Ectodermal cell (in vitro differentiated cells): ENCODE data around the gene SHISA2.

Experiments
- H3K27ac ChIP-seq: 2 replicates; pipeline ENCODE4 v1.7.0; 2013; ENCODE audit warnings: mild to moderate bottlenecking, low read depth, low read length; ENCODE audit not compliant: insufficient read depth, poor library complexity, severe bottlenecking
- H3K27me3 ChIP-seq: 2 replicates; pipeline ENCODE4 v1.7.0; 2013; ENCODE audit warnings: mild to moderate bottlenecking, low read length; ENCODE audit not compliant: insufficient read depth, control insufficient read depth, poor library complexity, severe bottlenecking
- H3K36me3 ChIP-seq: one replicate; pipeline ENCODE4 v1.7.0; 2013; ENCODE audit warnings: low read length; ENCODE audit not compliant: control insufficient read depth, insufficient read depth
- H3K4me1 ChIP-seq: one replicate; pipeline ENCODE4 v1.7.0; 2013; ENCODE audit warnings: low read length; ENCODE audit not compliant: control insufficient read depth, insufficient read depth
- H3K4me3 ChIP-seq: 2 replicates; pipeline ENCODE4 v1.7.0; 2013; ENCODE audit warnings: low read depth, low read length, control low read depth; ENCODE audit not compliant: insufficient read depth
- H3K9me3 ChIP-seq: 2 replicates; pipeline ENCODE4 v1.7.0; 2013; ENCODE audit warnings: mild to moderate bottlenecking, low read length, moderate library complexity; ENCODE audit not compliant: control insufficient read depth
- WGBS, 2 experiments: methylation state at CpG; one replicate each; pipeline ENCODE4 v1.1.7; 2013; ENCODE audit warnings: missing lambda C conversion rate in 2 of 2; 5-methylcytosine and 5-hydroxymethylcytosine counted together

The SHISA2 gene

DNA sequence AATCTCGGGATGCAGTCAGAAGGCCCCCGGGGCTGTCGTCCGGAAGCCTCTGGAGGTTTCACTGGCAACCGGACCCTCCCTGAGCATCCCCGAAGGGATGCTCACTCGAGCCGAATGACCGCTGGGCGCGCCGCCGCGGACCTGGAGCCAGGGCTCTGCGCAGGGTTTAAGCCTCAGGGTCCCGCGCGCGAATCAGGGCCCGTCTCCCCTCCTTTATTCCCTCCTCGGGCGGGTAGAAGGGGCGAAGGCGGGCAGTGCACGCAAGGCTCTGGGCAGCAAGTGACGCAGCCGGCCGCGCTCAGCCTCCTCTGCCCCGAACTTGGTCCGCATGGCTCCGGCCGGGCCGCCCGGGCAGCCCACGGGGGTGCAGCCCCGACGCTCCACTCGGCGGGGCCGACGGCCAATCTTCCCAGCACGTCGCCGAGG, 572 bp downstream of the SHISA2 start:
- Histone ChIP-seq H3K4me3 (peak overlapping the region; percentile 61), H3K4me1 (no peaks in the 10 kb centered on the region), H3K27ac (no peak overlapping the region), H3K9me3 (no peaks in the 10 kb centered on the region), H3K36me3 (peaks cover 8% of the 10 kb centered on the region), H3K27me3 (peaks cover 70% of the 10 kb centered on the region)
- 1% methylated on average over 45 of the region's 45 CpGs for WGBS, 2 experiments

DNA sequence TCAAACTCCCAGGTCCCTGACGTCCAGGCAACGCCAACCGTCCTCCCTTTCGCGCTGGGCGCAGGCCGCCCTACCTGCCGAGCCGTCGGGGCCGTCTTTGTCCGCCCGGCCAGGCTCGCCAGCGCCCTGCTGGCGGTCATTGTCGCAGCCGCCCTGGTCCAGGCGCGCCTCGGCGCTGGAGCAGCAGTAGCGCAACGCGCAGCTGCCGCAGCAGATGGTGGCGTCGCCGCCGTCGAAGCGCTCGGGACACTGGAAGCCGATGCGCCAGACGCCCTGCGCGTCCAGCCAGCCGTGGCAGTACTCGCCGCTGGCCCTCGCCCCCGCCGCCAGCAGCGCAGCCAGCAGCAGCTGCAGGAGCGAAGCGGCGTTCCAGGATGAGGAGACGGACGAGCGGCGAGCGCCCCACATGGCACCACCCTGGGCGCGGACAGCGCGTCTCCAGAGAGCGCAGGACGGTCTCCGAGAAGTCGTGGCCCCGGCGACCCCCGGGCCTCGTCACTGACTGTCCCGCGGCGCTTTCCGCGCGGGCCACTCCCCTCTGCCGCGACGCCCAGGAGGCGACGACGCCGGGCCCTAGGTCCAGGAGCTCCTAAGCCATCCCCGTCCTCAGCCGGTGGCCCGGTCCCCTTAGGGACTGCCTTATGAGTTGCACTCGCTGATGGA, 1.1 kb downstream of the SHISA2 start:
- WGBS, 2 experiments: 1% methylated on average over 82 of the region's 82 CpGs
- Histone ChIP-seq H3K27me3 (peaks cover 66% of the 10 kb centered on the region), H3K27ac (no peak overlapping the region), H3K4me3 (peak overlapping the region; percentile 61), H3K4me1 (no peaks in the 10 kb centered on the region), H3K36me3 (peaks cover 9% of the 10 kb centered on the region), H3K9me3 (no peaks in the 10 kb centered on the region)

- H3K36me3 ChIP-seq: peaks cover 12% of the 10 kb centered on the region
- H3K9me3 ChIP-seq: no peaks in the 10 kb centered on the region
- H3K27ac ChIP-seq: no peak overlapping the region
- H3K4me3 ChIP-seq: peak overlapping the region; percentile 61
- H3K4me1 ChIP-seq: no peaks in the 10 kb centered on the region
- WGBS, 2 experiments: 86 to 95% methylated on average over 4 of the region's 4 CpGs
- H3K27me3 ChIP-seq: peaks cover 63% of the 10 kb centered on the region
These were observed 3.1 kb downstream of the SHISA2 start for GRCh38 chr13:26048741-26049140.

DNA sequence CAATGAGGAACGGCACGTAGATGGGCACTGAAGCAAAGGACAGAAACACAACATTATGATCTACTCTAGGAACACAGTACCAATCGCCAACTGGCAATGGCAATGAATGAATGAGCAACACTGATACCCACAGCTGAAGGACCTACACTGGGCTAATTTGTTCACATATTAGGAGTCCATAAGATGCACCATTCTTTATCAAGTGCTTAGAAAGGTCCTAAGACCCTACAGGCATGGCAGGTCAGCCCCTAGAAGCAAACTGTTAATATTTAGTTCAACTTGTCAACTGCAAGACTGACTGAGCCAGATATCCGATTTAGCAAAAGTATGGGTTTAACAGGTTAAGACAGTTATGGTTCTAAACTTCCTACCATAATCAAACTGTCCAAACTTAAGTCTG, 4.8 kb downstream of the SHISA2 start:
- peaks cover 12% of the 10 kb centered on the region for H3K36me3 ChIP-seq
- peaks cover 46% of the 10 kb centered on the region for H3K27me3 ChIP-seq
- no peak overlapping the region for H3K27ac ChIP-seq
- no peaks in the 10 kb centered on the region for H3K4me1 ChIP-seq
- 94 to 97% methylated on average over 4 of the region's 4 CpGs for WGBS, 2 experiments
- no peak overlapping the region for H3K4me3 ChIP-seq
- no peaks in the 10 kb centered on the region for H3K9me3 ChIP-seq

DNA sequence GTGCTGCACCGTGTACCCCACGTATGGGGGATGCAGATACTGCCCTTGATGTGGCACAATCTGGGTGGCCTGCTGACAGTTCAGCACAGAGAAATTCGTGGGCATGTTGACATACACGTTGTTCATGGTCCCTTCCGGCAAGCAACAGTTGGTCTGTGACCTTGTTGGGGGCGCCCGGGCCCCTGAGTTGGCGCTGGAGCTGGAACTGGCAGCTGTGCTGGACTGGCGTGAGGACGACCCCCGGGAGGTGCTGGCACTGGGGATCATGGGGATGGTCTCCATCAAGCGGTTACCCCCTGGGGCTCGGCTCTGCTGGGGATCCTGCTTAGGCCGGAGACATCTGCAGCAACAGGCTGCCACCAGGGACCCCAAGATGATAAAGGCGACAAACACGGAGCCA, 5.2 kb downstream of the SHISA2 start:
- 94 to 95% methylated on average over 16 of the region's 16 CpGs for WGBS, 2 experiments
- peaks cover 42% of the 10 kb centered on the region for H3K27me3 ChIP-seq
- H3K4me1 ChIP-seq: no peaks in the 10 kb centered on the region
- no peaks in the 10 kb centered on the region for H3K9me3 ChIP-seq
- no peak overlapping the region for H3K27ac ChIP-seq
- peaks cover 12% of the 10 kb centered on the region for H3K36me3 ChIP-seq
- no peak overlapping the region for H3K4me3 ChIP-seq

DNA sequence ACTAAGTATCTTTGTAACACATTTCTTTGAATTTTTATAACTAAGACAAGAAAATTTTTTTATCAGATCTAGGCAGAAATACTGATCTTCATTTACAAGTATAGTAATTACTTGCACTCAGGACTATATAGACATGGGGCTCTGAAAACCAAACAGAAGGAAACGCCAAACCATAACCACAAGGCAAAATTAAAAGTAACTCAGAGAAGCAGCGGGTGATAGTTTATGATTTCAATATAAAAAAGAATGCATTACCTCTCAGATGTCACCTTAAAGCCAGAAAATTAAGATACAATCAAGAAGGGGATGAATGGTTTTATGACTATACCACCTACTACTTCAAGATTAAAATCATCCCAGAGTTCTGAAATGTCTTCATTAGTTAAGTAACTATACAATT, 6.7 kb downstream of the SHISA2 start:
- H3K4me1 ChIP-seq: no peaks in the 10 kb centered on the region
- 86 to 100% methylated on average over 1 to 2 of the region's 2 CpGs for WGBS, 2 experiments
- H3K27me3 ChIP-seq: peaks cover 27% of the 10 kb centered on the region
- H3K27ac ChIP-seq: no peak overlapping the region
- H3K9me3 ChIP-seq: no peaks in the 10 kb centered on the region
- peaks cover 12% of the 10 kb centered on the region for H3K36me3 ChIP-seq
- no peak overlapping the region for H3K4me3 ChIP-seq

- Histone ChIP-seq H3K27ac (no peak overlapping the region), H3K27me3 (peaks cover 6% of the 10 kb centered on the region), H3K4me3 (no peak overlapping the region), H3K4me1 (no peaks in the 10 kb centered on the region), H3K36me3 (peaks cover 12% of the 10 kb centered on the region), H3K9me3 (no peaks in the 10 kb centered on the region)
- 86% methylated on average over 1 of the region's 1 CpG for whole genome bisulfite sequencing, 2 experiments
These were observed 9.0 kb downstream of the SHISA2 start for GRCh38 chr13:26042785-26043184.

DNA sequence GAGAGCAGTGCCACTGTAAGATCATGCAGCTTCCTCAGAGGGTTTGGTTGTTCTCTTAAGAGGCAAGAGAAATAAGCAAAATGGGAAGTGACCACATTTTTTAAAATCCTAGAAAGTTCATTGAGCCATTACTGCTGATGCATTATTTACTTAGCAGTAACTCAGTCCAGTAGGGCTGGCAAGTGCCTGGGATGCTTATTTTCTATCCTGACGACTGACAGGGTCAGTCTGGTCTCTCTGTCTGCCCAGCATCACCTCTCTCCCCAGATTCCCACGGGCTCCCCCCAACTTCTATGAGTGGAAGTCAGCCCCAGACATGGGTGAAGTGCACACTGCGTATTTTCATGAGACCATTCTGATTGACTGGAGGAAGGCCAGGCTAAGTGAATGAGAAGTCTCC, 10.4 kb downstream of the SHISA2 start:
- Histone ChIP-seq H3K27ac (no peak overlapping the region), H3K4me3 (no peak overlapping the region), H3K27me3 (no peaks in the 10 kb centered on the region), H3K9me3 (no peaks in the 10 kb centered on the region), H3K4me1 (no peaks in the 10 kb centered on the region), H3K36me3 (peaks cover 6% of the 10 kb centered on the region)
- 87 to 89% methylated on average over 3 of the region's 3 CpGs for WGBS, 2 experiments

DNA sequence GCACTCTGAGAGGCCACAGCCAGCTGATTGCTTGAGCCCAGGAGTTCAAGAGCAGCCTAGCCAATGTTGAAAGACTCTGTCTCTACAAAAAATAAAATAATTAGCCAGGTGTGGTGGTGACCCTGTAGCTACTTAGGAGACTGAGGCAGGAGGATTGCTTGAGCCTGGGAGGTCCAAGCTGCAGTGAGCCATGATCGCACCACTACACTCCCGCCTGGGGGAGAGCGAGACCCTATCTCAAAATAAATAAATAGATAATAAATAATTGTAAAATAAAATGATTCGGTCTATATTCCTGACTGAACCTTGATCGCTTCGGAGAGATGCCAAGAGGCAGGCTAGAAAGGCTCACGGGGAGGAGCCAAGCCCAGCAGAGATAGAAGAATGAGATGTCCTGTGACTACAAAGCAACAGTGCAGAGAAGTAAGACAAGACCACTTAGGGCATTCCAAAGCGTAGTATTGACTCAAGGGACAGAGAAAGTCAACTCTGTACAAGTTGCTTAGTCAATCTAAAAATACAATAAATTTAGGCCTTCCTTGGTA, 12.8 kb downstream of the SHISA2 start:
- Histone ChIP-seq H3K27ac (no peak overlapping the region), H3K4me3 (no peak overlapping the region), H3K27me3 (no peaks in the 10 kb centered on the region), H3K9me3 (no peaks in the 10 kb centered on the region), H3K4me1 (no peaks in the 10 kb centered on the region), H3K36me3 (no peaks in the 10 kb centered on the region)
- WGBS, 2 experiments: 92 to 94% methylated on average over 5 to 7 of the region's 8 CpGs

- Histone ChIP-seq H3K36me3 (no peaks in the 10 kb centered on the region), H3K4me3 (no peak overlapping the region), H3K9me3 (no peaks in the 10 kb centered on the region), H3K27ac (no peak overlapping the region), H3K27me3 (no peaks in the 10 kb centered on the region), H3K4me1 (no peaks in the 10 kb centered on the region)
- 70 to 72% methylated on average over 2 of the region's 2 CpGs for WGBS, 2 experiments
These were observed 14.5 kb downstream of the SHISA2 start for GRCh38 chr13:26037302-26037701.
